ENCODE data around the gene TTLL3.

TTLL3 gene

GRCh38 chr3:9807981-9808344 lies 2.1 kb upstream of the TTLL3 start:
- H3K4me3 Mint-ChIP-seq: no peak overlapping the region

GRCh38 chr3:9808345-9809037 lies 1.6 kb upstream of the TTLL3 start:
- Mint-ChIP-seq H3K4me3 (peak overlapping the region; percentile 80), H3K36me3 (ENCODE audit: low read depth) (peaks cover 85% of the 10 kb centered on the region), H3K9me3 (no peaks in the 10 kb centered on the region), H3K27ac (peak overlapping the region; percentile 94), H3K27me3 (no peaks in the 10 kb centered on the region), H3K4me1 (ENCODE audit: low read depth) (peaks cover 43% of the 10 kb centered on the region)
- DNase-seq: peak; percentile 62

More at GRCh38 chr3:9807981-9808344, 2.1 kb upstream of the TTLL3 start:
- Mint-ChIP-seq H3K9me3 (no peaks in the 10 kb centered on the region), H3K4me1 (ENCODE audit: low read depth) (peaks cover 48% of the 10 kb centered on the region), H3K27ac (peak overlapping the region; percentile 94), H3K27me3 (no peaks in the 10 kb centered on the region), H3K36me3 (ENCODE audit: low read depth) (peaks cover 85% of the 10 kb centered on the region)
- DNase-seq: no peak

- H3K4me1 Mint-ChIP-seq (ENCODE audit: low read depth): peaks cover 41% of the 10 kb centered on the region
- peaks cover 81% of the 10 kb centered on the region for H3K36me3 Mint-ChIP-seq (ENCODE audit: low read depth)
- H3K27ac Mint-ChIP-seq: peak overlapping the region; percentile 94
- H3K4me3 Mint-ChIP-seq: peak overlapping the region; percentile 80
- H3K27me3 Mint-ChIP-seq: no peaks in the 10 kb centered on the region
- peak; percentile 50 for DNase-seq
- no peaks in the 10 kb centered on the region for H3K9me3 Mint-ChIP-seq
Observed at GRCh38 chr3:9809239-9809614, 835 bp upstream of the TTLL3 start.

- DNase-seq: no peak
- peaks cover 41% of the 10 kb centered on the region for H3K4me1 Mint-ChIP-seq (ENCODE audit: low read depth)
- H3K4me3 Mint-ChIP-seq: peak overlapping the region; percentile 39
- H3K27me3 Mint-ChIP-seq: no peaks in the 10 kb centered on the region
- no peaks in the 10 kb centered on the region for H3K9me3 Mint-ChIP-seq
- peaks cover 72% of the 10 kb centered on the region for H3K36me3 Mint-ChIP-seq (ENCODE audit: low read depth)
- peak overlapping the region; percentile 75 for H3K27ac Mint-ChIP-seq
Observed at GRCh38 chr3:9810433-9810770, 340 bp downstream of the TTLL3 start.

- H3K4me3 Mint-ChIP-seq: peak overlapping the region; percentile 39
- peak overlapping the region; percentile 75 for H3K27ac Mint-ChIP-seq
- H3K9me3 Mint-ChIP-seq: no peaks in the 10 kb centered on the region
- H3K4me1 Mint-ChIP-seq (ENCODE audit: low read depth): peaks cover 41% of the 10 kb centered on the region
- H3K36me3 Mint-ChIP-seq (ENCODE audit: low read depth): peaks cover 68% of the 10 kb centered on the region
- no peak for DNase-seq
- no peaks in the 10 kb centered on the region for H3K27me3 Mint-ChIP-seq
Observed at GRCh38 chr3:9810846-9811245, 784 bp downstream of the TTLL3 start.

- Mint-ChIP-seq H3K4me3 (no peak overlapping the region), H3K27ac (peak overlapping the region; percentile 26), H3K4me1 (ENCODE audit: low read depth) (peaks cover 26% of the 10 kb centered on the region), H3K9me3 (no peaks in the 10 kb centered on the region), H3K36me3 (ENCODE audit: low read depth) (peaks cover 54% of the 10 kb centered on the region), H3K27me3 (no peaks in the 10 kb centered on the region)
- no peak for DNase-seq
Observed at GRCh38 chr3:9812870-9813483, 2.9 kb downstream of the TTLL3 start.

- DNase-seq: no peak
- H3K27ac Mint-ChIP-seq: no peak overlapping the region
- peaks cover 2% of the 10 kb centered on the region for H3K4me1 Mint-ChIP-seq (ENCODE audit: low read depth)
- no peaks in the 10 kb centered on the region for H3K9me3 Mint-ChIP-seq
- no peaks in the 10 kb centered on the region for H3K27me3 Mint-ChIP-seq
- H3K36me3 Mint-ChIP-seq (ENCODE audit: low read depth): peaks cover 37% of the 10 kb centered on the region
- no peak overlapping the region for H3K4me3 Mint-ChIP-seq
Observed at GRCh38 chr3:9815986-9816385, 5.9 kb downstream of the TTLL3 start.

GRCh38 chr3:9817436-9817835 lies 7.4 kb downstream of the TTLL3 start:
- H3K36me3 Mint-ChIP-seq (ENCODE audit: low read depth): peaks cover 31% of the 10 kb centered on the region
- H3K27me3 Mint-ChIP-seq: no peaks in the 10 kb centered on the region
- H3K27ac Mint-ChIP-seq: no peak overlapping the region
- H3K4me1 Mint-ChIP-seq (ENCODE audit: low read depth): no peaks in the 10 kb centered on the region
- no peak overlapping the region for H3K4me3 Mint-ChIP-seq
- no peaks in the 10 kb centered on the region for H3K9me3 Mint-ChIP-seq
- DNase-seq: no peak

- Mint-ChIP-seq H3K27me3 (no peaks in the 10 kb centered on the region), H3K36me3 (ENCODE audit: low read depth) (peaks cover 19% of the 10 kb centered on the region), H3K4me1 (ENCODE audit: low read depth) (no peaks in the 10 kb centered on the region), H3K9me3 (no peaks in the 10 kb centered on the region), H3K27ac (no peak overlapping the region), H3K4me3 (no peak overlapping the region)
- no peak for DNase-seq
Observed at GRCh38 chr3:9818666-9819335, 8.7 kb downstream of the TTLL3 start.

GRCh38 chr3:9820543-9820942 lies 10.5 kb downstream of the TTLL3 start:
- no peak overlapping the region for H3K27ac Mint-ChIP-seq
- no peak for DNase-seq

GRCh38 chr3:9820946-9821345 lies 10.9 kb downstream of the TTLL3 start:
- H3K4me3 Mint-ChIP-seq: no peak overlapping the region
- no peak overlapping the region for H3K27ac Mint-ChIP-seq
- no peak for DNase-seq
- no peaks in the 10 kb centered on the region for H3K27me3 Mint-ChIP-seq
- H3K36me3 Mint-ChIP-seq (ENCODE audit: low read depth): peaks cover 14% of the 10 kb centered on the region
- no peaks in the 10 kb centered on the region for H3K4me1 Mint-ChIP-seq (ENCODE audit: low read depth)
- H3K9me3 Mint-ChIP-seq: no peaks in the 10 kb centered on the region

More at GRCh38 chr3:9820543-9820942, 10.5 kb downstream of the TTLL3 start:
- H3K36me3 Mint-ChIP-seq (ENCODE audit: low read depth): peaks cover 16% of the 10 kb centered on the region
- no peaks in the 10 kb centered on the region for H3K4me1 Mint-ChIP-seq (ENCODE audit: low read depth)
- H3K27me3 Mint-ChIP-seq: no peaks in the 10 kb centered on the region
- H3K4me3 Mint-ChIP-seq: no peak overlapping the region
- H3K9me3 Mint-ChIP-seq: no peaks in the 10 kb centered on the region

- no peaks in the 10 kb centered on the region for H3K4me1 Mint-ChIP-seq (ENCODE audit: low read depth)
- no peak overlapping the region for H3K4me3 Mint-ChIP-seq
- no peaks in the 10 kb centered on the region for H3K27me3 Mint-ChIP-seq
- H3K36me3 Mint-ChIP-seq (ENCODE audit: low read depth): peaks cover 34% of the 10 kb centered on the region
- no peak overlapping the region for H3K27ac Mint-ChIP-seq
- no peak for DNase-seq
- H3K9me3 Mint-ChIP-seq: no peaks in the 10 kb centered on the region
Observed at GRCh38 chr3:9825451-9826040, 15.5 kb downstream of the TTLL3 start.

GRCh38 chr3:9826815-9827573 lies 16.9 kb downstream of the TTLL3 start:
- peaks cover 6% of the 10 kb centered on the region for H3K4me1 Mint-ChIP-seq (ENCODE audit: low read depth)
- H3K36me3 Mint-ChIP-seq (ENCODE audit: low read depth): peaks cover 41% of the 10 kb centered on the region
- H3K9me3 Mint-ChIP-seq: no peaks in the 10 kb centered on the region
- H3K27ac Mint-ChIP-seq: peak overlapping the region; percentile 4
- no peaks in the 10 kb centered on the region for H3K27me3 Mint-ChIP-seq
- no peak for DNase-seq
- no peak overlapping the region for H3K4me3 Mint-ChIP-seq
